ENCODE results near the gene CHD1. TPM values are rescaled to one million over a fixed set of nuclear protein-coding genes. Genes with fewer than 3 reads are reported as not detected.

Gene CHD1
- polyA plus RNA-seq, 1 experiment = 26.4 TPM

GRCh38 chr5:98954392-98955028 is 25.7 kb upstream of the CHD1 start:
- CTCF ChIA-PET = no interaction called here
- POLR2A ChIA-PET = no interaction called here

DNA sequence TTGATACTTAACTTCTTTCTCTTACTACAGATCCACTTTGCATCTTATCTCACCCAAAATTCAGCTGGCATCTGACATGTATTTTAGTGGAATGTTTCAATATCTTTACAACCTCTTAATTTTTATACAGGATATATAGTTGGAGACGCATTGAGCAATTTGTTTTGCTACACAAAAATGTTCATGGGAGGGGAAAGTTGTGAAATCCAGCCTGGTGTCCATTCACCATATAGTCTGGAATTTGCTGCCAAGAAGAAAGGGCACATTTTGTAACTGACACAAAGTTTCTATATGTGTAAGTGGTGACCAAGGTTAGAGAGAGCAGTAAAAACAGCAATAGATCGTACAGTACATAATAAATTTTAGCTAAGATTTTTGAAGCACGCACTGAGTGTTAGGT is 14.0 kb upstream of the CHD1 start:
- no peaks in the 10 kb centered on the region for H3K9me3 ChIP-seq (ENCODE audit: control insufficient read depth, insufficient read depth, low read length)
- ChIA-PET POLR2A (no interaction called here), CTCF (no interaction called here)
- no peaks in the 10 kb centered on the region for H3K27me3 ChIP-seq (ENCODE audit: control insufficient read depth, insufficient read depth, low read length)
- TF ChIP-seq CTCF (IDR thresholded peaks at IDR 0.05; ENCODE audit: low read depth, low read length) = no peak
- no peak overlapping the region for H3K4me3 ChIP-seq (ENCODE audit: low read depth, low read length)
- DNase-seq (ENCODE audit: low read depth, low spot score) = no peak
- no peak overlapping the region for H3K27ac ChIP-seq (ENCODE audit: low read depth, low read length)

More at GRCh38 chr5:98954392-98955028, 25.7 kb upstream of the CHD1 start:
- Histone ChIP-seq H3K27ac (ENCODE audit: low read depth, low read length) (no peak overlapping the region), H3K9me3 (ENCODE audit: control insufficient read depth, insufficient read depth, low read length) (no peaks in the 10 kb centered on the region), H3K27me3 (ENCODE audit: control insufficient read depth, insufficient read depth, low read length) (no peaks in the 10 kb centered on the region), H3K4me3 (ENCODE audit: low read depth, low read length) (no peak overlapping the region)
- TF ChIP-seq CTCF (IDR thresholded peaks at IDR 0.05; ENCODE audit: low read depth, low read length) = no peak
- no peak for DNase-seq (ENCODE audit: low read depth, low spot score)

DNA sequence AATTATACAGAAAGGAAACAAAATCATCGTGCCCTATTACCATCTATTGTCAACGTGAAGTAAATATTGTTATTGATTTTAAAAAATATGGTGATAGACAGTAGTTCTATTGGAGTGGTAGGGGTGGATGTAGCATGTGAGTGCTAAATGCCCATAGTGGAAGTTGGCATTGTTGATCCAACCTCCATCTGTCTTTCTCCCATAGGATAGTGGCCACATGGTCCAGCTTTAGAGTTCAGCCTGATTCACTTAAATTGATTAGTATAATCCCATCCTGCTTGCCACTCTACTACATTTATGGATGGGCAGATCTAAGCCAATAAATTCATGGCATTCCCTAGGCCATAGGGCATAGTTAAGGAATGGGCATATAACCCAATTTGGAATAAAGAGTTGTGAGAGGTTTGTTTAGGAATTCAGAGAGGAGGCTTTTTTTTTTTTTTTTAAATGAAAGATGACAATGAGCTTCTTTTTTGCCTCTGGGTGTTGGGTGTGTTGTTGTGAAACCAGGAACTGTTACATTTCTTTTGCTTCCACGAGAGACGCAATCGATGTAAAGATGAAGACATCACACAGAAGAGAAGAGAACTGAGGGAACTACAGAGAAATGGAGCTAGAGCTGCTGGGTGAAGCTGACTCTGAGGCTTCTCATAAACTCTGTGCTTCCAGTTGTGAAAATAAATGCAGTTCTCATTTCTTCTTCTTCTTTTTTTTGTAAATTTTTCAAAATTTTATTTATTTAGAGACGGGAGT is 12.5 kb upstream of the CHD1 start:
- Histone ChIP-seq H3K27ac (ENCODE audit: low read depth, low read length) (no peak overlapping the region), H3K27me3 (ENCODE audit: control insufficient read depth, insufficient read depth, low read length) (no peaks in the 10 kb centered on the region), H3K9me3 (ENCODE audit: control insufficient read depth, insufficient read depth, low read length) (no peaks in the 10 kb centered on the region), H3K4me3 (ENCODE audit: low read depth, low read length) (no peak overlapping the region)
- POLR2A ChIA-PET = interaction anchor here (0.6 kb wide), 1 partner anchor 34 kb away, joined by 3 read pairs; no protein-coding TSS in a partner anchor
- CTCF ChIA-PET = interaction anchor here (0.6 to 2.2 kb wide), 5 partner anchors 9 to 379 kb away, joined by 3 to 15 read pairs (median 6); no protein-coding TSS in a partner anchor
- TF ChIP-seq CTCF (IDR thresholded peaks at IDR 0.05; ENCODE audit: low read depth, low read length) = no peak
- no peak for DNase-seq (ENCODE audit: low read depth, low spot score)

GRCh38 chr5:98940581-98940980 is 11.8 kb upstream of the CHD1 start:
- Histone ChIP-seq H3K27me3 (ENCODE audit: control insufficient read depth, insufficient read depth, low read length) (no peaks in the 10 kb centered on the region), H3K27ac (ENCODE audit: low read depth, low read length) (no peak overlapping the region), H3K9me3 (ENCODE audit: control insufficient read depth, insufficient read depth, low read length) (no peaks in the 10 kb centered on the region), H3K4me3 (ENCODE audit: low read depth, low read length) (no peak overlapping the region)
- TF ChIP-seq CTCF (IDR thresholded peaks at IDR 0.05; ENCODE audit: low read depth, low read length) = no peak
- CTCF ChIA-PET = interaction anchor here (1.4 to 2.2 kb wide), 2 partner anchors 10 to 120 kb away, joined by 4 to 15 read pairs; no protein-coding TSS in a partner anchor
- POLR2A ChIA-PET = no interaction called here
- no peak for DNase-seq (ENCODE audit: low read depth, low spot score)

GRCh38 chr5:98938464-98938863 is 9.7 kb upstream of the CHD1 start:
- H3K27me3 ChIP-seq (ENCODE audit: control insufficient read depth, insufficient read depth, low read length) = no peaks in the 10 kb centered on the region
- no peak overlapping the region for H3K27ac ChIP-seq (ENCODE audit: low read depth, low read length)
- ChIA-PET CTCF (interaction anchor here (1.9 kb wide), 1 partner anchor 94 kb away, joined by 6 read pairs; no protein-coding TSS in a partner anchor), POLR2A (interaction anchor here (1.1 kb wide), 1 partner anchor 9 kb away, joined by 3 read pairs; no protein-coding TSS in a partner anchor)
- DNase-seq (ENCODE audit: low read depth, low spot score) = no peak
- H3K9me3 ChIP-seq (ENCODE audit: control insufficient read depth, insufficient read depth, low read length) = no peaks in the 10 kb centered on the region
- no peak for TF ChIP-seq CTCF (IDR thresholded peaks at IDR 0.05; ENCODE audit: low read depth, low read length)
- no peak overlapping the region for H3K4me3 ChIP-seq (ENCODE audit: low read depth, low read length)
